ENCODE results near the gene NRIP3. TPM values are rescaled to one million over a fixed set of nuclear protein-coding genes. Genes with fewer than 3 reads are reported as not detected.

The NRIP3 gene
- total RNA-seq, 4 donors from 2014 or later, result 0.38 to 19.7 (median 1.5) TPM

- TF ChIP-seq CTCF (IDR thresholded peaks at IDR 0.05; ENCODE audit: low read depth), result no peak
Measured at GRCh38 chr11:8987446-8987845, 16.4 kb downstream of the NRIP3 start.

- TF ChIP-seq CTCF (IDR thresholded peaks at IDR 0.05; ENCODE audit: low read depth), result no peak
Measured at GRCh38 chr11:8985462-8985861, 18.3 kb downstream of the NRIP3 start.

- TF ChIP-seq CTCF (IDR thresholded peaks at IDR 0.05; ENCODE audit: low read depth), result no peak
Measured at GRCh38 chr11:8983552-8983951, 20.2 kb downstream of the NRIP3 start.

GRCh38 chr11:8980485-8980884, 23.3 kb downstream of the NRIP3 start:
- no peak for TF ChIP-seq CTCF (IDR thresholded peaks at IDR 0.05; ENCODE audit: low read depth)

- no peak for TF ChIP-seq CTCF (IDR thresholded peaks at IDR 0.05; ENCODE audit: low read depth)
Measured at GRCh38 chr11:8973121-8973520, 30.7 kb downstream of the NRIP3 start.

GRCh38 chr11:8971924-8972316, 31.9 kb downstream of the NRIP3 start:
- TF ChIP-seq CTCF (IDR thresholded peaks at IDR 0.05; ENCODE audit: low read depth), result no peak

GRCh38 chr11:8971196-8971923, 32.4 kb downstream of the NRIP3 start:
- TF ChIP-seq CTCF (IDR thresholded peaks at IDR 0.05; ENCODE audit: low read depth), result no peak

All from subcutaneous adipose tissue (tissue), 4 donors.